DOHH2 (cell line): ENCODE data around the gene TMTC2.

Experiments
- H3F3A ChIP-seq: fragments of 200-600 bp; sonication (generic), shearing (Covaris generic); 2 replicates; pipeline ENCODE4 v1.6.0; 2016; ENCODE audit warnings: antibody characterized with exemption, mild to moderate bottlenecking; ENCODE audit not compliant: control insufficient read depth, insufficient read depth
- H3K27ac ChIP-seq: fragments of 200-600 bp; sonication (generic); 2 replicates; pipeline ENCODE4 v1.5.1; 2014; ENCODE audit warnings: low read depth, mild to moderate bottlenecking, low read length, moderate library complexity
- H3K27me3 ChIP-seq: fragments of 200-600 bp; sonication (generic); 2 replicates; pipeline ENCODE4 v1.6.1; 2014; ENCODE audit warnings: mild to moderate bottlenecking, low read length, mixed read lengths; ENCODE audit not compliant: control insufficient read depth
- H3K36me3 ChIP-seq: fragments of 200-600 bp; sonication (generic); 2 replicates; pipeline ENCODE4 v1.6.1; 2014; ENCODE audit warnings: mild to moderate bottlenecking, low read length, moderate library complexity, mixed read lengths; ENCODE audit not compliant: control insufficient read depth
- H3K4me1 ChIP-seq: fragments of 200-600 bp; sonication (generic); 2 replicates; pipeline ENCODE4 v1.6.1; 2014; ENCODE audit warnings: mild to moderate bottlenecking, low read length, mixed read lengths; ENCODE audit not compliant: control insufficient read depth
- H3K4me2 ChIP-seq: fragments of 200-600 bp; sonication (generic); 2 replicates; pipeline ENCODE4 v1.6.0; 2014; ENCODE audit warnings: mild to moderate bottlenecking, low read length, moderate library complexity
- H3K4me3 ChIP-seq: fragments of 200-600 bp; sonication (generic); 2 replicates; pipeline ENCODE4 v1.5.1; 2014; ENCODE audit warnings: mild to moderate bottlenecking, low read length, mixed read lengths
- H3K79me2 ChIP-seq: fragments of 200-600 bp; sonication (generic); 2 replicates; pipeline ENCODE4 v1.6.1; 2014; ENCODE audit warnings: mild to moderate bottlenecking, low read length, mixed read lengths; ENCODE audit not compliant: control insufficient read depth
- H3K9me2 ChIP-seq: fragments of 200-600 bp; sonication (generic); replicated peaks from 2 replicates; pipeline ENCODE4 v1.6.1; 2014; ENCODE audit warnings: mild to moderate bottlenecking, low read length, mixed read lengths; ENCODE audit not compliant: control insufficient read depth
- H3K9me3 ChIP-seq: fragments of 200-600 bp; sonication (generic); 2 replicates; pipeline ENCODE4 v1.6.1; 2014; ENCODE audit warnings: antibody characterized with exemption, low read length, mixed read lengths; ENCODE audit not compliant: control insufficient read depth, insufficient read depth
- H4K20me1 ChIP-seq: fragments of 200-600 bp; sonication (generic); 2 replicates; pipeline ENCODE4 v1.6.0; 2014; ENCODE audit warnings: low read depth, mild to moderate bottlenecking, antibody characterized with exemption, low read length, moderate library complexity; ENCODE audit not compliant: control insufficient read depth, insufficient read depth
- CTCF ChIP-seq: fragments of 200-600 bp; sonication (generic); IDR thresholded peaks from one replicate; pipeline ENCODE4 v1.5.1; 2014; ENCODE audit warnings: antibody characterized with exemption, mild to moderate bottlenecking, low read depth, low read length; ENCODE audit not compliant: poor library complexity, severe bottlenecking
- EZH2phosphoT487 ChIP-seq: fragments of 200-600 bp; sonication (generic); IDR thresholded peaks from 2 replicates; pipeline ENCODE4 v1.6.1; 2017; ENCODE audit warnings: borderline replicate concordance, mild to moderate bottlenecking, antibody characterized with exemption, low read length, moderate library complexity, mixed read lengths

The TMTC2 gene

GRCh38 chr12:83161456-83161855 is 474.8 kb downstream of the TMTC2 start:
- no peaks in the 10 kb centered on the region for H3K9me3 ChIP-seq

GRCh38 chr12:83168751-83169150 is 482.0 kb downstream of the TMTC2 start:
- Histone ChIP-seq H4K20me1 (no peaks in the 10 kb centered on the region), H3K9me3 (no peaks in the 10 kb centered on the region), H3K36me3 (no peaks in the 10 kb centered on the region), H3K27me3 (no peaks in the 10 kb centered on the region), H3K27ac (no peak overlapping the region), H3F3A (no peaks in the 10 kb centered on the region), H3K4me3 (no peak overlapping the region), H3K9me2 (no peaks in the 10 kb centered on the region), H3K4me2 (no peak overlapping the region), H3K4me1 (no peaks in the 10 kb centered on the region), H3K79me2 (no peaks in the 10 kb centered on the region)
- TF ChIP-seq CTCF (no peak), EZH2phosphoT487 (no peak)

More at GRCh38 chr12:83161456-83161855, 474.8 kb downstream of the TMTC2 start:
- Histone ChIP-seq H3K27ac (no peak overlapping the region), H3K79me2 (no peaks in the 10 kb centered on the region), H3K4me3 (no peak overlapping the region), H3K4me1 (no peaks in the 10 kb centered on the region), H3K4me2 (no peak overlapping the region), H3K36me3 (no peaks in the 10 kb centered on the region), H4K20me1 (no peaks in the 10 kb centered on the region), H3K27me3 (no peaks in the 10 kb centered on the region), H3K9me2 (no peaks in the 10 kb centered on the region), H3F3A (no peaks in the 10 kb centered on the region)
- no peak for TF ChIP-seq EZH2phosphoT487
- no peak for TF ChIP-seq CTCF

GRCh38 chr12:83172441-83172840 is 485.7 kb downstream of the TMTC2 start:
- Histone ChIP-seq H3K4me3 (no peak overlapping the region), H3K27me3 (no peaks in the 10 kb centered on the region), H4K20me1 (no peaks in the 10 kb centered on the region), H3K9me3 (no peaks in the 10 kb centered on the region), H3K27ac (no peak overlapping the region), H3K9me2 (no peaks in the 10 kb centered on the region), H3K36me3 (no peaks in the 10 kb centered on the region), H3F3A (no peaks in the 10 kb centered on the region), H3K79me2 (no peaks in the 10 kb centered on the region), H3K4me1 (no peaks in the 10 kb centered on the region), H3K4me2 (no peak overlapping the region)
- TF ChIP-seq EZH2phosphoT487: no peak
- no peak for TF ChIP-seq CTCF
